ENCODE data around the gene HMGCL.
"Not testable (repeated sequence)": the region's sequence is repeated elsewhere in the genome, so short reads cannot be mapped to it uniquely, and the experiment has no call there.

Gene HMGCL

DNA sequence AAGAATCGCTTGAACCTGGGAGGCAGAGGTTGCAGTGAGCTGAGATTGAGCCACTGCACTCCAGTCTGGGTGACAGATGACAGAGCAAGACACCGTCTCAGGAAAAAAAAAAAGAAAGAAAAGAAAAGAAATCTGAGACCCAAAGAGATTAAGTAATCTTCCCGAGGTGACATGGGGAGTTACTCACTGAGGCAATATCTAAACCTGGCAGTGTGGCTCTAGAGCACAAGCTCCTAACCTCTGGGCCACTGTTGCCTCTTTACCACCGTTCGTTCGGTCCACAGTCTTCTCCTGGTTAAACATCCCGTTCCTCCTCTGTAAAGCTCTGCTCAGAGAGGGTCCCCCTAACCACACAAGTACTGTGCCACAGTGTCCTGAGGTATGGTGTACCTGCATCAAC lies 1.5 kb downstream of the HMGCL start:
- no peak for TF ChIP-seq POLR2AphosphoS5 (IDR thresholded peaks at IDR 0.05; ENCODE audit: low read depth, low read length)
- TF ChIP-seq POLR2A (IDR thresholded peaks at IDR 0.05; ENCODE audit: low read depth, low read length), result no peak
- TF ChIP-seq TAF1 (IDR thresholded peaks at IDR 0.05; ENCODE audit: borderline replicate concordance, low read depth, low read length), result no peak
- FAIRE-seq, result no peak
- no peak for DNase-seq (ENCODE audit: insufficient read length)

- no peak for FAIRE-seq
- DNase-seq (ENCODE audit: insufficient read length), result no peak
- TF ChIP-seq POLR2AphosphoS5 (IDR thresholded peaks at IDR 0.05; ENCODE audit: low read depth, low read length), result no peak
- TF ChIP-seq POLR2A (IDR thresholded peaks at IDR 0.05; ENCODE audit: low read depth, low read length), result no peak
- TF ChIP-seq TAF1 (IDR thresholded peaks at IDR 0.05; ENCODE audit: borderline replicate concordance, low read depth, low read length), result no peak
Observed at GRCh38 chr1:23817633-23818032, 7.6 kb downstream of the HMGCL start.

- TF ChIP-seq TAF1 (IDR thresholded peaks at IDR 0.05; ENCODE audit: borderline replicate concordance, low read depth, low read length), result no peak
- no peak for TF ChIP-seq POLR2AphosphoS5 (IDR thresholded peaks at IDR 0.05; ENCODE audit: low read depth, low read length)
- TF ChIP-seq POLR2A (IDR thresholded peaks at IDR 0.05; ENCODE audit: low read depth, low read length), result no peak
- FAIRE-seq (no peak), DNase-seq (ENCODE audit: insufficient read length) (no peak)
Observed at GRCh38 chr1:23816906-23817305, 8.3 kb downstream of the HMGCL start.

- FAIRE-seq, result no peak
- no peak for TF ChIP-seq POLR2AphosphoS5 (IDR thresholded peaks at IDR 0.05; ENCODE audit: low read depth, low read length)
- no peak for TF ChIP-seq TAF1 (IDR thresholded peaks at IDR 0.05; ENCODE audit: borderline replicate concordance, low read depth, low read length)
- TF ChIP-seq POLR2A (IDR thresholded peaks at IDR 0.05; ENCODE audit: low read depth, low read length), result no peak
- no peak for DNase-seq (ENCODE audit: insufficient read length)
Observed at GRCh38 chr1:23816361-23816760, 8.9 kb downstream of the HMGCL start.

DNA sequence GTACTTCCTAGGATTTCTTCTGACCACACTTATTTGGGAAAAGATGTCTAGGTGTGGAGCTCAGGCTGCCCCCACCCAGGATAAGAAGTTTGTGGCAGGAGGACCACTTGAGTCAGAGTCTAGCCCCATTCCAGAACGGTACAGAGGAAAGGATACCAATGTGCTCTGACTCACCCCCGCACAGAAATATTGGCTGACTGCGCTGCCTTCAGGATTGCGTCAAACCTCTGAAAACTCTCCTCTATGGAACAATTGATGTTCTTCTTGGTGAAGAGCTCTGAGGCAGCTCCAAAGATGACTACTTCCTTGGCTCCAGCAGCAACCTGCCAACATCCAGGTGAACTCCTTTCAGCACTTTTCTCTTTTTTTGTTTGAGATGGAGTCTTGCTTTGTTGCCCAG lies 11.2 kb downstream of the HMGCL start:
- TF ChIP-seq POLR2A (IDR thresholded peaks at IDR 0.05; ENCODE audit: low read depth, low read length), result no peak
- no peak for TF ChIP-seq POLR2AphosphoS5 (IDR thresholded peaks at IDR 0.05; ENCODE audit: low read depth, low read length)
- no peak for TF ChIP-seq TAF1 (IDR thresholded peaks at IDR 0.05; ENCODE audit: borderline replicate concordance, low read depth, low read length)
- FAIRE-seq (no peak), DNase-seq (ENCODE audit: insufficient read length) (no peak)

- FAIRE-seq (peak; percentile 97), DNase-seq (ENCODE audit: insufficient read length) (peak; percentile 55)
Observed at GRCh38 chr1:23810818-23811540, 14.2 kb downstream of the HMGCL start.

DNA sequence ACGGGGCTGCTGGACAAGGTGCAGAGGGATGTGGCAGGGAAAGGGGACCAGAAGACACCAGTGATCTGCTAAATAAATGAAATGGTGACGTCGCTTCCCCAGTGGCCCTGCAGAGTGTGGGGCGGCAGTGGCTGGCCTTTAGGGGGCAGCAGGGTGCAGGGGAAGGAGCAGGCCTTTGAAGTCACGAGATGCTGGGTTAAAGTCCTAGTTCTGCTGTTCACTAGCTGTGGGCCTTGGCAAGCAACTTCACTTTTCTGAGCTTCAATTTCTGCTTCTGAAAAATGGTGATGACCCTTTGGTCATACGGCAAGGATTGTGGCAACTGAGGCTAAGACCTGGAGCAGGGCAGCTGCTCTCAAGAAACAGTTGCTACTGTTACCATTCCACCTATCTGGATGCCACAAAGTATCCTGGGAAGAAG lies 15.5 kb downstream of the HMGCL start:
- TF ChIP-seq POLR2A (IDR thresholded peaks at IDR 0.05; ENCODE audit: low read depth, low read length) (no peak), TAF1 (IDR thresholded peaks at IDR 0.05; ENCODE audit: borderline replicate concordance, low read depth, low read length) (no peak), POLR2AphosphoS5 (IDR thresholded peaks at IDR 0.05; ENCODE audit: low read depth, low read length) (no peak)
- FAIRE-seq (peak; percentile 94), DNase-seq (ENCODE audit: insufficient read length) (peak; percentile 83)

More at GRCh38 chr1:23810818-23811540, 14.2 kb downstream of the HMGCL start:
- no peak for TF ChIP-seq TAF1 (IDR thresholded peaks at IDR 0.05; ENCODE audit: borderline replicate concordance, low read depth, low read length)
- no peak for TF ChIP-seq POLR2A (IDR thresholded peaks at IDR 0.05; ENCODE audit: low read depth, low read length)
- no peak for TF ChIP-seq POLR2AphosphoS5 (IDR thresholded peaks at IDR 0.05; ENCODE audit: low read depth, low read length)

- FAIRE-seq (no peak), DNase-seq (ENCODE audit: insufficient read length) (no peak)
- TF ChIP-seq POLR2A (IDR thresholded peaks at IDR 0.05; ENCODE audit: low read depth, low read length) (no peak), TAF1 (IDR thresholded peaks at IDR 0.05; ENCODE audit: borderline replicate concordance, low read depth, low read length) (no peak), POLR2AphosphoS5 (IDR thresholded peaks at IDR 0.05; ENCODE audit: low read depth, low read length) (no peak)
Observed at GRCh38 chr1:23807453-23807852, 17.8 kb downstream of the HMGCL start.

DNA sequence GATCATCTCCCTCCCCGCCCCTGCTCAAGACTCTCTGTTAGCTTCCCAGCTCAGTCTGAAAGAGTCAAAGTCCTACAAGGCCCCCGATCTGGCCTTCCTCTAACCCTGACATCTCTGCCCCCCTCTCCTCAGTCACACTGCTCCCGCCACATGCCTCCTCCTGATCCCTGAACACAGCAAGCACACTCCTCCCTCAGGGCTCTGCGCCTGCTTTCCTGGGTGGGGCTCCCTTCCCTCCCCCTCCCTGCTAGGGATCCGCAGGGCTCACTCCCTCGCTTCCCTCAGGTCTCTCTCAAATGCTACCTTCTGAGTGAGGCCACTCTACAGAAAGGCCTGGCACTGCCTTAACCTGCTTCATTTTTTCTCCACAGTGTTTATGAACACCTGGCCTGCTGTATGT lies 18.9 kb downstream of the HMGCL start:
- FAIRE-seq, result no peak
- TF ChIP-seq TAF1 (IDR thresholded peaks at IDR 0.05; ENCODE audit: borderline replicate concordance, low read depth, low read length) (no peak), POLR2A (IDR thresholded peaks at IDR 0.05; ENCODE audit: low read depth, low read length) (no peak)
- no peak for DNase-seq (ENCODE audit: insufficient read length)

DNA sequence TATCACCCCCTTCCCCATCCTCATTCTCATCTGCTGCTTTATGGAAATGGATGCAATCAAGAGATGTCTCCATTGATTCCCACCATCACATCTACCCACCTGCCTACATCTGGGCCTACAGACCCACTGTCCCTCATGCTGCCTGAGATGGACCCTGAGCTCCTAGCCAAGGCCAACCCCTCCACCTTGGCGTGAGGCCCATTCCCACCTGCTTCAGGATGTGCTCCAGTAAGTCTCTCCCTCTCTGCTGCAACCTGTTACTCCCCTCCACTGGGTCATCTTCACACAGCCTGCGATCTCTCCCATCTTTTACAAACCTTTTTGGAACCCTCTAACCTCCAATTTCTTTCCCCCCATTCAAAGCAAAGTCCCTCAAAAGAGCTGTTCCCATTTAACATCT lies 20.2 kb downstream of the HMGCL start:
- FAIRE-seq (no peak), DNase-seq (ENCODE audit: insufficient read length) (no peak)
- TF ChIP-seq POLR2A (IDR thresholded peaks at IDR 0.05; ENCODE audit: low read depth, low read length) (no peak), POLR2AphosphoS5 (IDR thresholded peaks at IDR 0.05; ENCODE audit: low read depth, low read length) (no peak), TAF1 (IDR thresholded peaks at IDR 0.05; ENCODE audit: borderline replicate concordance, low read depth, low read length) (no peak)

GRCh38 chr1:23804183-23804835 lies 20.9 kb downstream of the HMGCL start:
- DNase-seq (ENCODE audit: insufficient read length) (no peak), FAIRE-seq (no peak)

DNA sequence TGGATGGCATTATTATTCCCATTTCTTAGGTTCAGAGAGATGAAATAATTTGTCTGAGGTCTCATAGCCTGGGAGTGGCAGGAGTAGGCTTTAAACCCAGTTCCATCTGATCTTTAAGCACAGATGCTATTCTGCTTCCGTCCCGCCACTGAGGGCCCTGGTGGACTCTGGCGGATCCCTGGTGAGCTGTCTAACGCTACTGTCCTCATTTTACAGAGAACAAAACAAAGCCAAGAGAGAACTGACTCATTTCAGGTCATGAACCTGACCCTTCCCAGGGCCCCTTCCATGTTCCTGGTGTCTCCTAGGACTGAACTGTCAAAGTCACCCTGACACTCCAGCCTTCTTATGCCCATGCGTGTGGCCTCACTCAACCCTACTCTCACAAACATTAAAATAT lies 21.6 kb downstream of the HMGCL start:
- no peak for FAIRE-seq
- no peak for DNase-seq (ENCODE audit: insufficient read length)
- no peak for TF ChIP-seq POLR2AphosphoS5 (IDR thresholded peaks at IDR 0.05; ENCODE audit: low read depth, low read length)
- TF ChIP-seq POLR2A (IDR thresholded peaks at IDR 0.05; ENCODE audit: low read depth, low read length), result no peak
- no peak for TF ChIP-seq TAF1 (IDR thresholded peaks at IDR 0.05; ENCODE audit: borderline replicate concordance, low read depth, low read length)

More at GRCh38 chr1:23804183-23804835, 20.9 kb downstream of the HMGCL start:
- TF ChIP-seq POLR2AphosphoS5 (IDR thresholded peaks at IDR 0.05; ENCODE audit: low read depth, low read length) (no peak), TAF1 (IDR thresholded peaks at IDR 0.05; ENCODE audit: borderline replicate concordance, low read depth, low read length) (no peak), POLR2A (IDR thresholded peaks at IDR 0.05; ENCODE audit: low read depth, low read length) (no peak)

GRCh38 chr1:23802809-23803342 lies 22.4 kb downstream of the HMGCL start:
- not testable (repeated sequence) for DNase-seq (ENCODE audit: insufficient read length); FAIRE-seq

Measured in GM12892 (cell line).